HG03521 (cell line): ENCODE measurements around the gene NPHP4.

ENCODE experiments used
- ATAC-seq: cut with Tn5 transposase; IDR thresholded peaks from one replicate; pipeline ENCODE4 v1.9.1; 2021; ENCODE audit warnings: mild to moderate bottlenecking, moderate library complexity; ENCODE audit not compliant: unreplicated experiment

The NPHP4 gene

DNA sequence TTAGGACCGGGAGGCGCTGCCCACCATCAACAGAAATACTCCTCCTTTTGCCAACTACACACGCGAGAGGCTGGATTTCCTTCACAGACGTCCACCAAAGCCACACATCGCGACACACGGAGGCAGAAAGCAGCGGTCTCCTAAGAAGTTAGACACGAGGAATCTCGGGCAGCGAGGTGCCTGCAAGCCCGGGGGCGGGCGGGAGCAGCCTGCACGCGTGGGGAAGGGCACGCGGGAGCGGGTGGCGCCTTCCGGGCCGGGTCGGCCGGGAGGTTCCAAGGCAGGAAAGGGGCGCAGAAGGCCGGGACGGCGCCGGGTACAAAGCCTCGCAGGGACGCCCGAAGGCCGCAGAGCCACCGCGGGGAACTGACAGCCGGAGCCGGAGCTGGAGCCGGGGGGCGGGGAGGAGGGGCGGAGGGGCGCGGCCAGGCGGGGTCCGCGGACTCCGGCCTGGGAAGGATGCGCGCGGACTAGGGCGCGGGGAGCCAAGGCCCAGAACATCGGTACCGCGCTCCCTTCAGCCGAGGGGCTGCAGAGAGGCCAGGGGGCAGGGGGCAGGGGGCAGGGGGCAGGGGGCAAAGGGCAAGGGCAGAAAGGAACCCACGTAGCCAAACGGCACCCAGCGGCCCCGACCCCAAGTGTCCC, 722 bp downstream of the NPHP4 start:
- no peak for ATAC-seq

DNA sequence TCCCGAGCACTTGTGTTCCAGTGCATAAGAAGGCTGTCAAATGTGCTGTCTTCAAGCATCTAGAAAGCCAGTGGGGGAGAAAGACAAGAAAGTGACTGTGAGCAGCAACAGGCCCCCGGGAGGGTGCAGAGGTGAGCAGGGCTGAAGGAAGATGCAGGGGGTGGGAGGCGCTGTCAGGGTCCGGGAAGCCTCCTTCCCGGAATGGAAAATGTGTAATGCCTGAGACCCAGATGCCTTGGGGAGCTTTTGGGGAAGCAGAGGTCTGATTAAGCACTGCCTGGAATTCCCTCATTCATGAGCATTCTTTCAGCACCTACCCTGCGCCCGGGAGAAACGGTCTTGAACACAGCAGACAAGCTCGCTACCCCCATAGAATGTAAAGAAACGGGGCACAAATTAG, 1.3 kb downstream of the NPHP4 start:
- ATAC-seq = no peak

DNA sequence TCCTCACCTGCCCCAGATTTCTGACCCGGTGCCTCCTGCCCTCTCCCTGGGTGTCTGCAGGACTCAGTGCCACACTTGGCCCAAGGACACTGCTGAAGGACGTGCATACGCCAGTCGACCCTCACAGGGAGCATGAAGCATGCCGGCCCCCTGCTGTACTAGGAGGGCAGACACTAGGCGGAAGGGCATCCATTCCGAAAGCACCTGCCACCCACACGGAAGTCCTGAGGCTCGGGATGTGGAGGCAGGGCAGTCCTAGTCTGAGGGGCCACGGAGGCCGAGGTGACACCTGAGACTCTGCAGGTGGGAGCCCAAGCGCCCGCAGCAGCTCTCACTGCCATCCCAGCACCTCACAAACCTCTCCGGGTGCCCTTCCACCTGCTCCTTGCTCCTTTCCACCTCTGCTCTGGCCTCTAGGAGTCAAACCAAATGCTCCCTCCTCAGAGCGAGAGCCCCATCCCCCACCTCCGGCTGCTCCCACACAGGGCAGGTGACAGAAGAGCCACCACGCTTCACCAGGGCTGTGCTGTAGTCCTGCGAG, 2.4 kb downstream of the NPHP4 start:
- ATAC-seq = no peak

DNA sequence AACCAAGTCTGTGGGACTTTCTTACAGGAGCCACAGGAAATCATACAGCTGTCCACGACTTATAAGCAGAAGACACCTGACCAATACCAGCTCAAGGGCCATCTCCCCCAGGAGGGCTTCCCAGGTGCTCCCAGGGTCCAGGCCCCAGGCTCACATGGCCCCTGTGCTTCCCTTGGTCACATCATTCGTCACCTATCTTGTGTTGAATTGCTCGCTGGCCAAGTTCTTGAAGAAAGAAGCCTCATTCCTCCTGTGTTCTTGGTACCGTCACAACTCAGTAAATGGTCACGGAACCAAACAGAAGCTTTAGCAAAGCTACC, 3.0 kb downstream of the NPHP4 start:
- ATAC-seq = no peak

DNA sequence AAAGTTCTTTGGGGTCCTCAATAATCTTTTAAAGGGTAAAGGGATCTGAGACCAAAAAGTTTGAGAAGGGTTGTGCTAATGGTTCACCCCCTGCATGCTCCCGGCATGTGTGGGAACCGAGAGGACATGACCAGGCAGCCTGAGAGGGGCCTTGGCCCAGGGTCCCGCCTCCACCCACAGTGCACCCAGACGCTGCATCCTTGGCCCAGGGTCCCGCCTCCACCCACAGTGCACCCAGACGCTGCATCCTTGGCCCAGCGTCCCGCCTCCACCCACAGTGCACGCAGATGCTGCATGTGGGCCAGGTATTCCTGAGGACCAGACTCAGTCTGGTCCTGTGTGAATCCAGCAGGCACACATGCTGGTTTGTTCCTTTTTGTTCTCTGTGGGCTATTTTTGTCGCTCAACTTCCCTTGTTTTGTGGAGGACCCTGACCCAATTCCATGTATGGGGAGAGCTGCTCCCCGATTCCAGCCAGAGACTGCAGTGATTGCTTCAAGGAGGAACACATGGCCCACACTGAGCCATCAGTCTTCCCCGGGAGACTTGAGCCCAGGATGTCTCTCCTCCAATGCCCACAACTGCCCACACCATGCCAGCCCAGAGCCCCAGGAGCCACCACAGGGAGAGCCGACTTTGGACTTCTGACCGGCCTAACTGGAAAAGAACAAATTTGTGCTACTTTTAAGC, 3.5 kb downstream of the NPHP4 start:
- ATAC-seq = no peak

DNA sequence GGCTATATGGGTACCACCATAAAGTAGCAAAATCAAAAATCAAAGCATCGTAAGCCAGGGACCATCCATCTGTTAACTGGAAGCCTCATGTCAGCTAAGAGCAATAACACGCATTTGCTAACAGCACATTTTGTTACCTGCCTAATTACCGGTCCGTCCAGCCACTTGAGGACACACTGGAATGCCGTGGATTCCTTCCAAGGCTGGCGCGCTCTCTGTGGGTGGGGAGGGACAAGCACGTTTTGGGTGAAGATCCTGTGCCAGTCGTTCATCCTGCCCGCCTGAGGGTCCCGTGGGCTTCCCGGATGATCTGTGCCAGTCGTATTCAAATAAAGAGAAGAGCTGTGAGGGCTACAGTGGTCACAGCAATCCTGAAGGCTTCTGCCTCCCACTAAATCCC, 6.2 kb downstream of the NPHP4 start:
- no peak for ATAC-seq

DNA sequence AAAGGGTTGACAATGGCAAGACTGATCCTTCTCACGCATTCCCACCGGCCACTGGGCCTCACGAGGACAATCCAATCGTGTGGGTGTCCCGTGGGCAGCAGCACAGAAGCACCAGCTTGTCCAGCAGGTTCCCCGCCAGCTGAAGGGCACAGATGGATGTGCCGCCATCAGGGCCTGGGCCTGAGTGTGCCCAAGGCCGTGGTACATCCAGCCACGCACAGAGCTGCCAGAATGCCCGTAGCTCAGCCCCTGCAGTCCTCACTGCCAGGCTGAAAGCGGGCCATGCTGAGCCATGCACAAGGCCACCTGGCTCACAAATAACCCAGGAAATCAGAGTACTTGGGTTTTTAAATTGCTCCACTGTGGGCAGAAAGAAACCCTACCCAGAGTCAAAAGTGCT, 7.0 kb downstream of the NPHP4 start:
- ATAC-seq = no peak

DNA sequence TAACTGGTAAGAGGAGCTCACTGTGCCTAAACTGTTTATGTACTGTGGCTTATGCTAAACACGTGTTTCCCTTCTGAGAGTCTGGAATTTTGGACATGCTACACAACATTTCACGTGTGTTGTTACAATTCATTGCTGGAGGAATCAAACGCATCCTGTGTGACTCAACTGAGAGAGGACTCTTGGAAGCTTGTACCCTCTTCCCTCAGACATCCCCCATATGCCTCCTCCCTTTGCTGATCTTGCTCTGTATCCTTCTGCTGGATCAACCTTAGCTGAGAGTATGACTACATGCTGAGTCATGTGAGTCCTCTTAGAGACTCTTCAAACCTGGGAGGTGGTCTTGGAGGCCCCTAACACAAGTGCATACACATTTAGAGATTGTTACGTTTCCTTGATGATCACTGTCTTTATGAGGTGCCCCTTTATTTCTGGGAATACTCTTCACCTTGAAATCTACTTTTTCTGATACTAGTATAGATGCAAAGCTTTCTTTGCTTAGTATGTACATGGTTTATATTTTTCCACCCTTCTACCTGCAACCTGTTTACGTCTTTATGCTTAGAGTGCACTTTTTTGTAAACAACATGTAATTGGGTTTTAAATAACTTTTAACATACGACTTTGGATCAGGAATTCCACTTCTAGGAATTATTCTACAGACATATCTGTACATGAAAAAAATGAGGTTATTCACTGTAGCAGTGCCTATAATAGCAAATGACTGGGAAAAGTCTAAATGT, 8.7 kb downstream of the NPHP4 start:
- ATAC-seq = no peak

DNA sequence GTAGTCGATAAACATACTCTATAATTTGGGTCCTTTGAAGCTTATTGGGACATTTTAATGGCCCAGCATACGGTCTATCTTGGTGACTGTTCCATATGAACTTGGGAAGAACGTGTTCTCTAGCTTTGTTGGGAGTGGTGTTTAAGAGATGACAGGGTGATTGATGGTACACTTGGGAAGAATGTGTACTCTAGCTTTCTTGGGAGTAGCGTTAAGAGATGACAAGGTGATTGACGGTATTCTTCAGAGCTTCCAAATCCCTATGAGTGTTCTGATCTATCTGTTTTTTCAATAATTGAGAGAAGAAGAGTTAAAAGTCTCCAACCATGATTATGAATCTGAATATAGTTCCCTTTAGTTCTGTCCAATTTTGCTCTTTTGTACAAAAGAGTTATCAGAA, 9.4 kb downstream of the NPHP4 start:
- no peak for ATAC-seq

DNA sequence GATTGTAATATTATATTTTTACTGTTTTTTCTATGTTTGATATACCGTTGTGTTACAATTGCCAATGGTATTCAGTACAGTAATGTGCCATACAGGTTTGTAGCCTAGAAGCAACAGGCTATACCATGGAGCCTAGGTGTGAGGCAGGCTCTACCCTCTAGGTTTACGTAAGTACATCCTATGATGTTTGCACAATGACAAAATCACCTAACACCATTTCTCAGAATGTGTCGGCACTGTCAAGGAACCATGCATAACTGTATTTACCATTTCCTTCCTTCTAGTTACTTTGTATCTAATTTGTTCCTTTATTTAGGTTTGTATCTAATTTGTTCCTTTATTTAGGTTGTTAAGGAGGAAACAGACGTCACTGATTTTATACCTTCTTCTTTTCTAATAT, 9.9 kb downstream of the NPHP4 start:
- ATAC-seq = no peak

DNA sequence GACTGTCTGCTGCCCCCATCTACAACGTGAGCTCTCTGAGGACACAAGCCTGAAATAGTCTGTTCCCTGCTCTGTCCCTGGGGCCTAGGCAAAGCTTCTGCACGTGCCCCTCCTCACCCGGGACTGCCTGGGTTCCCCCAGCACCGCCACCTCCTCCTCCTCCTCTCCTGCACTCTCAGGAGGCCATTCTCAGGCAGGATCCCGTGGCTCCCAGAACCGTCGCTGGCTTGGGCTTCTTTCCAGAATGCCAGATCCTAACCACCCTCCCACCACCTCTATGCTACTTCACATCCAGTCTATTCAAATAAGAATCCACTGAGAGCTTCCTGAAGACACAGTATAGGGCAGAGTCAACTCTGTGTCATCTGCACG, 11.2 kb downstream of the NPHP4 start:
- ATAC-seq = no peak

DNA sequence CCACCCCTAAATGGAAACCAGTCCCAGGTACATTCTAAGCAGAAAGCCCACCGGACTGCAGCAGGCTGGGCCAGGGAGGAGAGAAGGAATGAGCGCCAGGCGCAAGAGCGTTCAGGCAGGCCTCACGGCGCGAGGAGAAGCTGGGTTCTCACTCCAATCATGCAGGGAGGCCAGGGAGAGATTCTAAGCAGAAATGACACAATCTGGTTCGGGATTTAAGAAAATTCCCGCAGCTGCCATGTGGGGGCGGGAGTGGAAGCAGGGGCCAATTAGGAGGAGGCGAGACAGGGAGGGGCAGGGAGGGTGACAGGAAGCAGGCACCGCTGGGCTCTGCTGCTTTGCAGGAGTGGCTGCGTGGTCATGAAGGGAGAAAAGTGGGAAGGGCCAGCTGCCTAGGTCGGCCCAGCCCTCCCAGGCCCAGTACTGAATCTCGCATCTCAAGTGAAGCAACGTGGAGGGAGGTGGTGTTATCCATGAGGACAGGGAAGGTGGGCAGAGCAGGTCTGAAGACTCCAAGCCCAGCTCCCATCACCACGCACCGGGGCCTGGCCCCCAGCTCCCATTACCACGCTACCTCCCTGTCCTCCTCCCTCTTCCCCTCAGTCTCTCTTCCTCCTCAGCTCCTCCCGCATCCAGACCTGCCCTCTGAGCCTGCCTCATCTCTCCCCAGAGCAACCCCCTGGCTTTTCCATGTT, 11.8 kb downstream of the NPHP4 start:
- no peak for ATAC-seq

DNA sequence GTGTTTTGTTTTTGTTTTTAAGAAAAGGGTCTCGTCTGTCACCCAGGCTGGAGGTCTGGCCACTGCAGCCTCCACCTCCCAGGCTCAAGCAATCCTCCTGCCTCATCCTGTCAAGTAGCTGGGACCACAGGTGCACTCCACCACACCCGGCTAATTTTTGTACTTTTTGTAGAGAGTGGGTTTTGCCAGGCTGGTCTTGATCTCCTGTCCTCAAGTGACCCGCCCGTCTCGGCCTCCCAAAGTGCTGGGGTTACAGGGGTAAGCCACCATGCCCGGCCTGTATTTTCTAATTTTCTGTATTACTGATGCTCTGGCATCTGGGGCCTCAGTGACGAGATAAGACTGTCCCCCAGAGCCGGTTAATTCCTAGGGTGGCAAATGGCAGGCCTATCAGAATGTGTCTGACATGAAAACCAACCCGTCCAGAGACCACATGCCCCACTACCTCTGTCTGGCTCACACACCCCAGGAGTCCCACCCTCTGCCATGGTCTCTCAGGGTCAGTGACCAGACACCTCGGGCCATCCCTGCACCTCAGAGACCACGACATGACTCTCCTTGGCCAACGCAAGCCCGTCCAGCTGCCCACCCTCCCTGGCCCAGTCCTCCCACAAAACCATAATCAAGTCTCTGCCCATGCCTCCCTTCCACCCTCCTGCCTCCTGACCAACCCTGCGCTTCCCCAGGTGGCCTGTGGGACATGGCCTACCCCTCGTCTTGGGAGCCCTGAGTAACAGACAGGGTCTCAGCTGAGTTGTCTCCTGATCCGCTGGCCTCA, 12.5 kb downstream of the NPHP4 start:
- ATAC-seq = no peak

DNA sequence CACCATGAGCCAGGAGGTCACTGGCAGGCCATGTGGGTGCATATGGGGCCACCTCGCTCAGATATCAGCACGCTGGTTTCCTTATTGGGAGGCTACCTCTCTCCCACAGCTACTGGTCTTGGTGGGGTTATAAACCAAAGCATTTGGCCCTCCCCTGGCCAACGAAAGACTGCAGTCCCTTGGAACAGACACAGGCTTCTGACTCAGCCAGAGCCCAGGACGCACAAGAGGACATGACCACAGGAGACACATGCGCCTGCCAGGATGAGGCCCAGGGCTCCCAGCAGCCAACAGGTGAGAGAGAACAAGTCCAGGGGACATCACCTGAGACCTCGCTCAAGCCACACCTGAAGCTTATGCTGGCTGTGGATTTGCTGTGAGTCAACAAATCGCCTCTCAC, 13.8 kb downstream of the NPHP4 start:
- no peak for ATAC-seq

DNA sequence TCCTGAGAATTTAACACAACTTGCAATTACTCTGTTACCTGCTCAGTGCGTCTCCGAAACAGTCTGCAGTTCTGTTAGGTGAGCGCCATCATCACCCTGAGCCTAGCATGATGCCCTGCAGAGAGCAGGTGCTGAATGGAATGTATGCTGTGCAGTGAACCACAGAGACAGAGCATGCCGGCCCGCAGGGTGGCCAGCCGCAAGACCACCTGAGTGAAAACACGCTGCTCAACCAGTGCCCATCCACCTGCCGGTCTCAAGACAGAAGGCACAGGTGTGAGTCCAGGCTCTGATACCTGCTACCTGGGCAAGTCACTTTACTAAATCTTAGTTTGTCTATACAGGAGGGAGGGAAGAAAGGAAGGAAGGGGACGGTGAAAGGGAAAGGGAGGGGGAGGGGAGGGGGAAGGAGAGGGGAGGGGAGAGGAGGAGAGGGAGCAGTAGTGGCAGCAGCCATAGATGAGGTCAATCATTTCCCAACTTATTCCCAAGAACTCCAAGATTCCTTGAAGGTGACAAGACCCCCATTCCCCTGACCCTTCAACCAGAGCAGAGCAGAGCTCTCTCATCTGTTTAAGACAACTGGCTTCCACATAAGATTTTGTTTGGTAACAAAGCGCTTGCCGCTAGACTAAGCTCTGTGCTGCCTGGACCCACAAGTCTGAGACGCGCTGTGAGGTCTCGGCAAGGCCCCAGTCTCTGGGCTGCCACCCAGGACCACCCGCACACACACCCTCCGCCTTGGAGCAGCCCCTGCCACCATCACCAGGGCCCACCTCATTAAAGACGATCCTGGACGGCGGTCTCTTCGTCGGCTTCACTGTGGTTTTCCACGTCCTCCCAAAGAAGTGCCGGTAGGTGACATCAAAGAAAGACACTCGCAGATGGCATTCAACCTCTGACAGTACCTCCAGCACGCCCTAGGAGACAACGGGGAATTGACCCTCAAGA, 14.5 kb downstream of the NPHP4 start:
- no peak for ATAC-seq

DNA sequence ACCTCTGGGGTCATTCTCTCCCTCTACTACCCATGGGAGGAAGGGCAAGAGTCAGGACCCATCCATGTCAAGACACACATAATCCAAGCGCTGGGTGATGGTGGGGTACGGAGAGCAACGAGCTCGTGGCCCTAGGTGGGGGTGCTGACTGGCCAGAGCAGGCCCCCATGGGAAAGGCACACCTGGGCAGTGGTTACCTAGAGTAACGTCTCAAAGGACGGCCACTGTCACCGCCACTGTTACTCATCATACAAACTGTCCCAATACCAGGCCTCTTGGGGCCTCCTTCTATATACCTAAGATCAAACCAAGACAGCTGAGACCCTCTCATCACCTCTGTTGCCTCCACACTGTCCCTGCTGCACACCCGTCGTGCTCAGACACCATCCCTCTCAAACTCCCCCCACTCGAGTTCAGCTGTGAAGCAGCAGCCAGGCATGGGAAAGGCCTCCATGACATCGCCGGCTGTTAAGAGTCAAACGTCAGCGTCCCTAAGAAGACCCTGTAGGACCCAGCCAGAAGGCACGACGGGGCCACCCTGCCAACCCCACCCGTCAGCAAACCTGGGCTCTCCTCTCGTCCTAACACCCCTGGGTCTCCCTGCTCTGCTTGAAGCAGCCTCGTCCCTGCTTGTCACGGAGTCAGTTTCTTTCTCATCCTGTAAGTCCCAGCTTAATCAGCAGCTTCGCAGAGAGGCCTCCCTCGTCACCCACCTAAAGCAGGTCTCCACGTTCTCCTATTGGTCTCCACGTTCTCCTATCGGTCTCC, 15.3 kb downstream of the NPHP4 start:
- no peak for ATAC-seq

DNA sequence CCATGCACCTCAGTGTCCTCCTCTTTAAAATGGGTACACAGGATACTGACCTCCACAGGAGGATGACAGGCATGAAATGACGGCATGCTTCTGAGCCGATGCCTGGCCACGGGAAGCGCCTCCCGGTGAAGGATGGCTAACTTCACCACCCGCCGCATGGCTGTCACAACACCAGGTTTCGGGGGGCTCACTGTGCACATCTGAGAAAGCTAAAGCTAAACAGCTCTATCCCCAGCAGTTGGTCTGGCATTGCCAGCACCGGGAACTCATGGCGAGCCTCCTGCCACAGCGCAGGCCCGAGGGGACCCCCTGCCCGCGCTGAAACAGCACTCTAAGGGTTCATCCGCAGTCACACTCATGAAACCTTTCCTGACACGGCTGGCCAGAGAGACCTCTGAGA, 16.0 kb downstream of the NPHP4 start:
- no peak for ATAC-seq

DNA sequence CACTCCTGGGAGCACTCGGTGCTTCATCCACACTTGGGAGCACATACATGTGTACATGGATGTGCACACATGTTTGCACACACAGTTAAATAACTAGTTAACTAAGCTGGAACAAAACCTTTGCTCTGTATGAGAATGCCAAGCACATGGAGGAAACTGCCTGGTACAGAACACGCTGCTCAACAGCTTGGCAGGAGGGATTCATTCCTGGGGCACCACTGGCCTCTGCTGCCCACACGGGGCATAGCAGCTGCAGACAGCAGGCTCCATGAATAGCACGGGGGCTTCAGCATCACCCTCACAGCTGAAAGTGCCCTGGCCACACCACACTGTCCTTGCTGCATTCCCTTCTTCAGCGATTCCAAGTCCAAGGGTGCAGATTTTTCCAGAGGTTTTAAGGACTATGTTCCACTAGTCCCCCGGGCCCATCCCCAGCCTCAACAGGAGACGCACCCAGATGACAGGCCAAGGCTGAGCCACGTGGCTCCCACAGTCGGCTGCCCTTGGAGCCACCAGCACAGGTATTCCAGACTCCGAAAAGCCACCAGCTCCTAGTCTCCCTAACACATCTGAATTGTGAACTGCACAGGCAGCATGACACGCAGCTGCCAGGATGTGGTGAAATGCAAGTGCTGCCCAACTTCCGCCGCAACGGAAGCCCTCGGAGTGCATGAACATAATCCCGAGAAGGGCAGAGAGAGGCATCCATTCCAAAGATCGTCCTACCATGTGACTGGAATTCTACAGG, 16.9 kb downstream of the NPHP4 start:
- no peak for ATAC-seq
